ENCODE measurements around the gene RBM3. TPM values are rescaled to one million over a fixed set of nuclear protein-coding genes. Genes with fewer than 3 reads are reported as not detected.
A peak's percentile ranks its signal among the peaks of the same experiment; 100 is the strongest.

RBM3 gene
- polyA plus RNA-seq, 1 of the 3 experiments (the other 2 are of a cell fraction): 183 TPM

GRCh38 chrX:48538641-48539344, 35.5 kb upstream of the RBM3 start:
- no peaks in the 10 kb centered on the region for H3K36me3 ChIP-seq (replicated peaks in 1 of 2; ENCODE audit: control insufficient read depth in 1 of 2, insufficient read depth in 2 of 2, low read length in 1 of 2)
- no peak for TF ChIP-seq NRF1 (IDR thresholded peaks at IDR 0.05; ENCODE audit: low read depth, low read length)
- TF ChIP-seq GATA2 (CRISPR knock-in tag; IDR thresholded peaks at IDR 0.05): no peak
- TF ChIP-seq CHD2 (IDR thresholded peaks at IDR 0.05; ENCODE audit: low read length, partially characterized antibody): no peak
- TF ChIP-seq FOSL2 (IDR thresholded peaks at IDR 0.05; ENCODE audit: borderline replicate concordance, low read depth): no peak
- TF ChIP-seq, protein P1, sequence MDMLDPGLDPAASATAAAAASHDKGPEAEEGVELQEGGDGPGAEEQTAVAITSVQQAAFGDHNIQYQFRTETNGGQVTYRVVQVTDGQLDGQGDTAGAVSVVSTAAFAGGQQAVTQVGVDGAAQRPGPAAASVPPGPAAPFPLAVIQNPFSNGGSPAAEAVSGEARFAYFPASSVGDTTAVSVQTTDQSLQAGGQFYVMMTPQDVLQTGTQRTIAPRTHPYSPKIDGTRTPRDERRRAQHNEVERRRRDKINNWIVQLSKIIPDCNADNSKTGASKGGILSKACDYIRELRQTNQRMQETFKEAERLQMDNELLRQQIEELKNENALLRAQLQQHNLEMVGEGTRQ (IDR thresholded peaks at IDR 0.05; ENCODE audit: borderline replicate concordance, low read depth, low read length): no peak
- TF ChIP-seq TAF1 (IDR thresholded peaks at IDR 0.05; ENCODE audit: borderline replicate concordance, low read depth, low read length): no peak
- TF ChIP-seq JUND (IDR thresholded peaks at IDR 0.05): no peak
- TF ChIP-seq, protein P2, sequence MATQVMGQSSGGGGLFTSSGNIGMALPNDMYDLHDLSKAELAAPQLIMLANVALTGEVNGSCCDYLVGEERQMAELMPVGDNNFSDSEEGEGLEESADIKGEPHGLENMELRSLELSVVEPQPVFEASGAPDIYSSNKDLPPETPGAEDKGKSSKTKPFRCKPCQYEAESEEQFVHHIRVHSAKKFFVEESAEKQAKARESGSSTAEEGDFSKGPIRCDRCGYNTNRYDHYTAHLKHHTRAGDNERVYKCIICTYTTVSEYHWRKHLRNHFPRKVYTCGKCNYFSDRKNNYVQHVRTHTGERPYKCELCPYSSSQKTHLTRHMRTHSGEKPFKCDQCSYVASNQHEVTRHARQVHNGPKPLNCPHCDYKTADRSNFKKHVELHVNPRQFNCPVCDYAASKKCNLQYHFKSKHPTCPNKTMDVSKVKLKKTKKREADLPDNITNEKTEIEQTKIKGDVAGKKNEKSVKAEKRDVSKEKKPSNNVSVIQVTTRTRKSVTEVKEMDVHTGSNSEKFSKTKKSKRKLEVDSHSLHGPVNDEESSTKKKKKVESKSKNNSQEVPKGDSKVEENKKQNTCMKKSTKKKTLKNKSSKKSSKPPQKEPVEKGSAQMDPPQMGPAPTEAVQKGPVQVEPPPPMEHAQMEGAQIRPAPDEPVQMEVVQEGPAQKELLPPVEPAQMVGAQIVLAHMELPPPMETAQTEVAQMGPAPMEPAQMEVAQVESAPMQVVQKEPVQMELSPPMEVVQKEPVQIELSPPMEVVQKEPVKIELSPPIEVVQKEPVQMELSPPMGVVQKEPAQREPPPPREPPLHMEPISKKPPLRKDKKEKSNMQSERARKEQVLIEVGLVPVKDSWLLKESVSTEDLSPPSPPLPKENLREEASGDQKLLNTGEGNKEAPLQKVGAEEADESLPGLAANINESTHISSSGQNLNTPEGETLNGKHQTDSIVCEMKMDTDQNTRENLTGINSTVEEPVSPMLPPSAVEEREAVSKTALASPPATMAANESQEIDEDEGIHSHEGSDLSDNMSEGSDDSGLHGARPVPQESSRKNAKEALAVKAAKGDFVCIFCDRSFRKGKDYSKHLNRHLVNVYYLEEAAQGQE (IDR thresholded peaks at IDR 0.05; ENCODE audit: low read depth, low read length): no peak
- TF ChIP-seq, protein P3, sequence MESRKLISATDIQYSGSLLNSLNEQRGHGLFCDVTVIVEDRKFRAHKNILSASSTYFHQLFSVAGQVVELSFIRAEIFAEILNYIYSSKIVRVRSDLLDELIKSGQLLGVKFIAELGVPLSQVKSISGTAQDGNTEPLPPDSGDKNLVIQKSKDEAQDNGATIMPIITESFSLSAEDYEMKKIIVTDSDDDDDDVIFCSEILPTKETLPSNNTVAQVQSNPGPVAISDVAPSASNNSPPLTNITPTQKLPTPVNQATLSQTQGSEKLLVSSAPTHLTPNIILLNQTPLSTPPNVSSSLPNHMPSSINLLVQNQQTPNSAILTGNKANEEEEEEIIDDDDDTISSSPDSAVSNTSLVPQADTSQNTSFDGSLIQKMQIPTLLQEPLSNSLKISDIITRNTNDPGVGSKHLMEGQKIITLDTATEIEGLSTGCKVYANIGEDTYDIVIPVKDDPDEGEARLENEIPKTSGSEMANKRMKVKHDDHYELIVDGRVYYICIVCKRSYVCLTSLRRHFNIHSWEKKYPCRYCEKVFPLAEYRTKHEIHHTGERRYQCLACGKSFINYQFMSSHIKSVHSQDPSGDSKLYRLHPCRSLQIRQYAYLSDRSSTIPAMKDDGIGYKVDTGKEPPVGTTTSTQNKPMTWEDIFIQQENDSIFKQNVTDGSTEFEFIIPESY (IDR thresholded peaks at IDR 0.05; ENCODE audit: borderline replicate concordance, low read depth): no peak
- no peak for TF ChIP-seq POLR2AphosphoS5 (IDR thresholded peaks at IDR 0.05; ENCODE audit: low read depth, low read length)
- TF ChIP-seq ELF1 (IDR thresholded peaks at IDR 0.05): no peak
- no peak for TF ChIP-seq GABPA (IDR thresholded peaks at IDR 0.05; ENCODE audit: low read depth)
- no peak for TF ChIP-seq EZH2phosphoT487 (IDR thresholded peaks at IDR 0.05; ENCODE audit: borderline replicate concordance, low read depth)
- TF ChIP-seq TEAD4 (IDR thresholded peaks at IDR 0.05; ENCODE audit: borderline replicate concordance, insufficient read depth): no peak
- no peak overlapping the region for H3K27ac ChIP-seq (ENCODE audit: low read depth in 2 of 2, low read length in 1 of 2)
- H3K9me3 ChIP-seq: no peaks in the 10 kb centered on the region
- H3K4me1 ChIP-seq (ENCODE audit: control insufficient read depth in 1 of 2, insufficient read depth in 2 of 2, low read depth in 1 of 2, low read length in 1 of 2): peaks cover 0 to 6% of the 10 kb centered on the region in 2 experiments; a peak in 1 of 4 replicates
- no peaks in the 10 kb centered on the region for H3K9me2 ChIP-seq
- WGBS (ENCODE audit: low lambda C conversion rate): 69% methylated on average over 23 of the region's 23 CpGs
- DNase-seq: no peak
- no peak overlapping the region for H3K9ac ChIP-seq
- no peaks in the 10 kb centered on the region for H3F3A ChIP-seq (replicated peaks; ENCODE audit: insufficient read depth)
- ChIA-PET CTCF (interaction anchor here (1.2 to 1.7 kb wide), 2 partner anchors 10 to 36 kb away, joined by 3 to 4 read pairs; no protein-coding TSS in a partner anchor), POLR2A (interaction anchor here (0.7 kb wide), 1 partner anchor 35 kb away, joined by 4 read pairs; no protein-coding TSS in a partner anchor)
- peak overlapping the region; percentile 46; the same call in 1 of the 2 replicates for H3K4me2 ChIP-seq
- H2AFZ ChIP-seq (ENCODE audit: low read depth): 0 out of 2 replicates have a peak overlapping the region, but pooled peaks have one; percentile 67
- peak overlapping the region; percentile 53 to 62; a peak in 3 of 4 replicates for H3K4me3 ChIP-seq (ENCODE audit: low read depth in 2 of 2, low read length in 1 of 2)
- no peaks in the 10 kb centered on the region for H3K27me3 ChIP-seq (ENCODE audit: insufficient read depth)
- H4K20me1 ChIP-seq (ENCODE audit: insufficient read depth): no peaks in the 10 kb centered on the region
- H3K79me2 ChIP-seq (ENCODE audit: insufficient read depth): peaks cover 17% of the 10 kb centered on the region; the same call in 1 of the 2 replicates

All from SK-N-SH (cell line).